ENCODE results near the gene KRT8. TPM values are rescaled to one million over a fixed set of nuclear protein-coding genes. Genes with fewer than 3 reads are reported as not detected.
A peak's percentile ranks its signal among the peaks of the same experiment; 100 is the strongest.

Gene KRT8
- total and polyA plus RNA-seq, 2 of the 13 experiments (the other 11 are each of a cell fraction or from before 2014, with no cell fraction given) = 498 to 718 TPM

DNA sequence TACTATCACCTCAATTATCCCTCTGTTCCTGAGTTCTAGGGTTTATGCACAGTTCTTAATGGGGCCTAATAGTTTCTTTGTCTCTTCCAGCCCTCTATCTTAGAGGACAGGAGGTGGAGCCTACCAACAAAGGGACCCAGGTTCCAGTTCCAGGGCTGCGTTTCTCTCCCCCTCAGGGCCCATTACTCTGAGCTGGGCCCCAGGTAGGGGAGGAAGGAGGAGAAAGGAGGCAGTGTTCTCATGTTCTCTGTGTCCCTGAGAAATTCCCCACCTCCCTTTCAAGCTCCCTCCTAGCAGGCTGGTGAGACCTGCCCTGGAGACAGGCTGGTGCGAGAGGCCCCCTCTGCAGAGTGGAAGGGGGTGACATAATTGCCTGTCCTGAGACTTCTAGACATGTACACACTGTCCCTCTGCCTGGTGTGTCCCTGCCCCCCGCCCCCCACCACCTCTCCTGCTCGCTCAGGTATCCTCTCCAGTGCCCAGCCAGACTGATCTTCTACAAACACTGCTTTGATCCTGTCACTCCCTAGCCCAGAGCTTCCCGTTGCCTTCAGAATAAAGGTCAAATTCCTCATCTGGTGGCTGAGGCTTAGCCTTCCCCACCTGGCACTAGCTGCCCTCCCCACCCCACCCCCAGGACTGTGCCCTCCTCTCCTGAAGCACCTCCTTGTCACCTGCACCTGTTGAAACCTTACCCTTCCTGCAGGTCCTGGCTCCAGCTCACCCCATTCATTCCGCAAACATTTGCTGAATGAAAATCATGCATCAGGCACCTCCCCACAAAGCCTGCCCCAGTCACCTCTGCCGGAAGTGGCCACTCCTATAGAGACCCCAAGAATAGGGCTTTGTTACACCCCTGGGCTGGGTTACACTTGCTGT lies 21.1 kb upstream of the KRT8 start (continued):
- TF ChIP-seq, protein P1, sequence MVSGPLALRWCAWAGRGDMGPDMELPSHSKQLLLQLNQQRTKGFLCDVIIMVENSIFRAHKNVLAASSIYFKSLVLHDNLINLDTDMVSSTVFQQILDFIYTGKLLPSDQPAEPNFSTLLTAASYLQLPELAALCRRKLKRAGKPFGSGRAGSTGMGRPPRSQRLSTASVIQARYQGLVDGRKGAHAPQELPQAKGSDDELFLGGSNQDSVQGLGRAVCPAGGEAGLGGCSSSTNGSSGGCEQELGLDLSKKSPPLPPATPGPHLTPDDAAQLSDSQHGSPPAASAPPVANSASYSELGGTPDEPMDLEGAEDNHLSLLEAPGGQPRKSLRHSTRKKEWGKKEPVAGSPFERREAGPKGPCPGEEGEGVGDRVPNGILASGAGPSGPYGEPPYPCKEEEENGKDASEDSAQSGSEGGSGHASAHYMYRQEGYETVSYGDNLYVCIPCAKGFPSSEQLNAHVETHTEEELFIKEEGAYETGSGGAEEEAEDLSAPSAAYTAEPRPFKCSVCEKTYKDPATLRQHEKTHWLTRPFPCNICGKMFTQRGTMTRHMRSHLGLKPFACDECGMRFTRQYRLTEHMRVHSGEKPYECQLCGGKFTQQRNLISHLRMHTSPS (CRISPR knock-in tag; IDR thresholded peaks at IDR 0.05; ENCODE audit: low read depth) = peak; percentile 86
- TF ChIP-seq XBP1 (CRISPR knock-in tag; IDR thresholded peaks at IDR 0.05) (no peak), LRRFIP1 (CRISPR knock-in tag; conservative IDR thresholded peaks at IDR 0.05) (no peak), PITX1 (CRISPR knock-in tag; IDR thresholded peaks at IDR 0.05) (peak; percentile 74; the same call in 1 of the 2 replicates), ZNF282 (IDR thresholded peaks at IDR 0.05; ENCODE audit: partially characterized antibody) (no peak), POLR2G (IDR thresholded peaks at IDR 0.05; ENCODE audit: low read depth, low read length) (0 out of 2 replicates have a peak, but pooled peaks have one; percentile 33), JUNB (CRISPR knock-in tag; IDR thresholded peaks at IDR 0.05; ENCODE audit: borderline replicate concordance) (no peak), MEF2D (CRISPR knock-in tag; IDR thresholded peaks at IDR 0.05) (0 out of 2 replicates have a peak, but pooled peaks have one; percentile 41), PHF21A (CRISPR knock-in tag; IDR thresholded peaks at IDR 0.05) (no peak; the same call in 1 of the 2 replicates), IKZF1 (IDR thresholded peaks at IDR 0.05) (no peak), ZNF30 (CRISPR knock-in tag; IDR thresholded peaks at IDR 0.05) (no peak), GATAD1 (CRISPR knock-in tag; IDR thresholded peaks at IDR 0.05) (no peak), ZNF570 (CRISPR knock-in tag; IDR thresholded peaks at IDR 0.05; ENCODE audit: borderline replicate concordance) (no peak), SP2 (CRISPR knock-in tag; IDR thresholded peaks at IDR 0.05) (no peak), FOXA3 (CRISPR knock-in tag; IDR thresholded peaks at IDR 0.05) (peak; percentile 28; the same call in 1 of the 2 replicates), HNRNPH1 (optimal IDR thresholded peaks at IDR 0.05; ENCODE audit: low read depth, low read length) (no peak), EP300 (IDR thresholded peaks at IDR 0.05; ENCODE audit: low read depth in 2 of 2, low read length in 2 of 2) (peak in 1 of 2 experiments; percentile 70; a peak in 2 of 4 replicates), EP300 (CRISPR knock-in tag; IDR thresholded peaks at IDR 0.05; ENCODE audit: borderline replicate concordance) (peak; percentile 49; the same call in 1 of the 2 replicates)
- TF ChIP-seq, protein P2, sequence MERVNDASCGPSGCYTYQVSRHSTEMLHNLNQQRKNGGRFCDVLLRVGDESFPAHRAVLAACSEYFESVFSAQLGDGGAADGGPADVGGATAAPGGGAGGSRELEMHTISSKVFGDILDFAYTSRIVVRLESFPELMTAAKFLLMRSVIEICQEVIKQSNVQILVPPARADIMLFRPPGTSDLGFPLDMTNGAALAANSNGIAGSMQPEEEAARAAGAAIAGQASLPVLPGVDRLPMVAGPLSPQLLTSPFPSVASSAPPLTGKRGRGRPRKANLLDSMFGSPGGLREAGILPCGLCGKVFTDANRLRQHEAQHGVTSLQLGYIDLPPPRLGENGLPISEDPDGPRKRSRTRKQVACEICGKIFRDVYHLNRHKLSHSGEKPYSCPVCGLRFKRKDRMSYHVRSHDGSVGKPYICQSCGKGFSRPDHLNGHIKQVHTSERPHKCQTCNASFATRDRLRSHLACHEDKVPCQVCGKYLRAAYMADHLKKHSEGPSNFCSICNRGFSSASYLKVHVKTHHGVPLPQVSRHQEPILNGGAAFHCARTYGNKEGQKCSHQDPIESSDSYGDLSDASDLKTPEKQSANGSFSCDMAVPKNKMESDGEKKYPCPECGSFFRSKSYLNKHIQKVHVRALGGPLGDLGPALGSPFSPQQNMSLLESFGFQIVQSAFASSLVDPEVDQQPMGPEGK (CRISPR knock-in tag; IDR thresholded peaks at IDR 0.05) = peak; percentile 96
- TF ChIP-seq, protein P3, sequence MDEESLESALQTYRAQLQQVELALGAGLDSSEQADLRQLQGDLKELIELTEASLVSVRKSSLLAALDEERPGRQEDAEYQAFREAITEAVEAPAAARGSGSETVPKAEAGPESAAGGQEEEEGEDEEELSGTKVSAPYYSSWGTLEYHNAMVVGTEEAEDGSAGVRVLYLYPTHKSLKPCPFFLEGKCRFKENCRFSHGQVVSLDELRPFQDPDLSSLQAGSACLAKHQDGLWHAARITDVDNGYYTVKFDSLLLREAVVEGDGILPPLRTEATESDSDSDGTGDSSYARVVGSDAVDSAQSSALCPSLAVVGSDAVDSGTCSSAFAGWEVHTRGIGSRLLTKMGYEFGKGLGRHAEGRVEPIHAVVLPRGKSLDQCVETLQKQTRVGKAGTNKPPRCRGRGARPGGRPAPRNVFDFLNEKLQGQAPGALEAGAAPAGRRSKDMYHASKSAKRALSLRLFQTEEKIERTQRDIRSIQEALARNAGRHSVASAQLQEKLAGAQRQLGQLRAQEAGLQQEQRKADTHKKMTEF (CRISPR knock-in tag; IDR thresholded peaks at IDR 0.05) = no peak; the same call in 1 of the 2 replicates
- TF ChIP-seq, protein P4, sequence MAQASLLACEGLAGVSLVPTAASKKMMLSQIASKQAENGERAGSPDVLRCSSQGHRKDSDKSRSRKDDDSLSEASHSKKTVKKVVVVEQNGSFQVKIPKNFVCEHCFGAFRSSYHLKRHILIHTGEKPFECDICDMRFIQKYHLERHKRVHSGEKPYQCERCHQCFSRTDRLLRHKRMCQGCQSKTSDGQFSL (CRISPR knock-in tag; IDR thresholded peaks at IDR 0.05) = peak; percentile 22; the same call in 1 of the 2 replicates
